SK-N-SH treated with all-trans-retinoic acid at 6 μM for 48 hours (cell line): Measurements from ENCODE around the gene ALOX15B.

Experiments
- BACH2 ChIP-seq: fragments of 250-450 bp; sonication (Bioruptor Pico); IDR thresholded peaks from 2 replicates; pipeline ENCODE4 v1.9.0; 2021; ENCODE audit warnings: mild to moderate bottlenecking, borderline replicate concordance
- ISL1 ChIP-seq: fragments of 250-450 bp; sonication (Bioruptor Pico); IDR thresholded peaks from 2 replicates; pipeline ENCODE4 v2.1.2; 2022; ENCODE audit warnings: mild to moderate bottlenecking, moderate library complexity

- TF ChIP-seq BACH2: no peak
- no peak for TF ChIP-seq ISL1 (CRISPR knock-in tag)
These were observed 25.7 kb upstream of the ALOX15B start for GRCh38 chr17:8012996-8013640.
